ENCODE data around the gene P4HB. TPM values are rescaled to one million over a fixed set of nuclear protein-coding genes. Genes with fewer than 3 reads are reported as not detected.

The P4HB gene
- 100 to 1,000 TPM; 471 to 474 TPM for total RNA-seq

DNA sequence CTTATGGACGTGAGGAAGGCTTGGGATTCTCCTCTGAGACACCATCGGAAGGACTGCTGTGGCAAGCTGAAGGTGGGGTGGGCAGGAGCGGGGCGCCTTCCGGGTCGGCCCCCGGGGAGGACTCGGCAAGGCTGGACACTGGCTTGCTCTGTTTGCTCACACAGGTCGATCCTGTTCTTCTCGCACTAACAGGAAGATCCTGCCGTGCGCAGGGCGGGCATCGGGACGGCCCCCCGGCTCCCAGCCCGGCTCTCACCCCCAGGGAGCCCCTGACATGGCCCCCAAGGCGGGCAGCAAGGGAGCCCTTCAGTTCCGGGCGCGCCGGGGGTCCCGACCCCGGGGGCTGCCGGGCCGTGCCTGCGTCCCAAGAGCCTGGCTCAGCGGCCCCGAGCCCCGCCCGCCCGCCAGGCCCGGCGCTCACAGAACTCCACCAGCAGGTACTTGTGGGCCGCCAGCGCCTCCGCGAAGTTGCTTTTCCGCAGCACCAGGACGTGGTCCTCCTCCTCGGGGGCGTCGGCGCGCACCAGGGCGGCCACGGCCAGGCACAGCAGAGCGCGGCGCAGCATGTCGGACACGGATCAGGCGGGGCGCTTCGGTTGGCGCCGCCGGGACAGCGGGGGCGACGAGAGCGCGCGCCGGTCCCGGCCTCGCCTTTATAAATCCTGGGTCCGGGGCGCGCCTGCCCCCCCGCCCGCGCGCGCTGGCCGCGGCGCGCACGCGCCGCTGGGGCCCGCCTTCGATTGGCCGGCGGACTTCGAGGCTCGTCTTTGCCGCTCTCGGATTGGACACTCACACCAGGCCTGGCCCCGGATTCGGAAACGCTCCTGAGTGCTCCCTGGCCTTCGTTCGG, at the start of gene P4HB:
P4HB (minus strand) TSS at position 630 of the 850 bp plus-strand sequence; CDS start at position 566, 64 bp downstream.

DNA sequence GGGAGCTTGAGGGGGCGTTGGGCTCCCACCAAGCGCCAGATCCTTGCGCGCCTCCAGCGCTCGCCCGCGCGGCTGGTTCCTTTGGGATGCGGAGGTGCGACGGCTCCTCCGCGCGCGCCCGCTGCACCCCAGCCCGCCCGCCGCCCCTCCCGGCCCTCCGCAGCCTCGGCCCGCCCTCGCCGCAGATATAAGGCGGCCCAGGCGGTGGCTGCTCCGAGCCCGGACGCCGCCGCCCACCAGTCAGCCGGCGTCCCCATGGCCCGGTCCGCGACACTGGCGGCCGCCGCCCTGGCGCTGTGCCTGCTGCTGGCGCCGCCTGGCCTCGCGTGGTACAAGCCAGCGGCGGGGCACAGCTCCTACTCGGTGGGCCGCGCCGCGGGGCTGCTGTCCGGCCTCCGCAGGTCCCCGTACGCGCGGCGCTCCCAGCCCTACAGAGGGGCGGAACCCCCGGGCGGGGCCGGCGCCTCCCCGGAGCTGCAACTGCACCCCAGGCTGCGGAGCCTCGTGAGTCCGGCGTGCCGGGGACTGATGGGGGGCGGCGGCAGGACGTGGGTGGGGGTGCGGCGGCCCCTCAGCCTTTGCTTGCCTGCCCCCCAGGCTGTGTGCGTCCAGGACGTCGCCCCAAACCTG, 41.8 kb upstream of the P4HB start, which contains the start of gene NPB:
NPB (plus strand) TSS at position 216 of the 630 bp plus-strand sequence; CDS start at position 256, 40 bp downstream.

GRCh38 chr17:81870981-81871386, 10.6 kb upstream of the P4HB start, which contains the start of gene ARHGDIA:
TSS of gene ARHGDIA (minus strand) at chr17:81871337. CDS start at chr17:81869930, 1,407 bp downstream.

DNA sequence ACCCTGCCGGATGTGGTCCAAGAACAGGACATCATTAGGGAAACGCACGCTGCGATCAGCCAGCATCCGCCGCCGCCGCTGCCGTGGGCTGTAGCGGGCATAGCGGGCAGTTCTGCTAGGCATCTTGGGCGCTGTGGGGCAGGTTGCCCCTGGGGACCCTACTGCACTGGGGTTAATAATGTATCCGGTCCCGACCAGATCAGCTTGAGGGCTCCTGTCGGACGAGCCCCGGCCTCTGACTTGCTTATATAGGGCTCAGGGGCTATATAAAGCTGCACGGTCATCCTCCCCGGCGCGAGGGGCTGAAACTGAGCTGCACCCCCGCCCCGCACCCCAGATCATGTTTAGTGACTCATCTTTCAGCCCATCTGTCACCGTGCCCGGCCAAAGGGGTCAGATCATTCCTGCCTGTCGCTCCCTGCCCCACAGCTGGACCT, 25.5 kb downstream of the P4HB start, which contains the start of gene PPP1R27:
PPP1R27 (minus strand) TSS at position 220 of the 437 bp plus-strand sequence; CDS start at position 123, 97 bp downstream.

DNA sequence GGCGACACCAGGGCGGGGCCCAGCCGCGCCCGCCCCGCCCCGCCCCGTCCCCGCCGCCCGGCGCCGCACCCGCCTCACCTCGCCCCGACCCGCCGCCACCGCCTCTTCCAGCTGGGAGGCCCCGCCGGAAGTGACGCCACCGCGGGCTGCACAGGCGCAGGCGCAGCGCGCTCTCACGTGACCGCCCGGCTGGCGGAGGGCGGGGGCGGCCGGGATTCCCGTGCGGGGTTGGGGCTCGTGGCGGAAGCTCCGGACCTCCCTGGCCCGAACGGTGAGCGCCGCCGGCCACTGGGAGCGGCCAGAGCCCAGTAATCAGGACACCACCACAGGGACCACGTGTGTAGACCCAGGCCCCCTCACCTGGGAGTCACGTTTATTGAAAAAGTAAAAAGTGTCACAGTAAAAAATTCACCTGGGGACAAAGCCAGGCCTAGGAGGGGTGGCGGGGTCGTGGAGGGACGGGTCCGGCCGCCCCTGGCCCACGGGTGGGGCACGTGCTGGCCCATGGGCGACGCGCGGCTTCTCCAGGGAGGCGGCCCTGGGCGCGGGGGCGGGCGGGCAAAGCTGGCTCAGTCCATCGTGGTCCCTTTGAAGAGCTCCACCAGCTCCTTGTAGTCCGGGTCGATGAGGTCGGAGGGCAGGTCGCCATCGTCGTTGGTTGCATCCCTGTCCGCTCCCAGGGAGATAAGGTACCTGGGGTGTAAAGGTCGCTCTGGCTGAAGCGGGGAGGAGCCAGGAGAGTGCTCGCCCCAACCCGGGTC, 27.0 kb downstream of the P4HB start, which contains the start of gene MCRIP1:
MCRIP1 (minus strand) TSS at position 132 of the 761 bp plus-strand sequence. CDS start 8,785 bp downstream, outside the sequence.

GRCh38 chr17:81803728-81804558, 56.4 kb downstream of the P4HB start, which contains the start of gene GCGR:
TSS of gene GCGR (plus strand) at chr17:81804150. CDS start at chr17:81809019, 4,869 bp downstream.

Other genes with a start within 250 kb of the P4HB start
- 10 to 100 TPM; 80.8 to 81.7 TPM for gene NPLOC4, start 223.4 kb downstream of the P4HB start, total RNA-seq
- gene TSPAN10, start 223.3 kb downstream of the P4HB start, total RNA-seq, result under 1 TPM; 0.48 TPM
- 10 to 100 TPM; 67.0 to 71.9 TPM for gene PDE6G, start 204.0 kb downstream of the P4HB start, total RNA-seq
- 10 to 100 TPM; 56.5 to 59.1 TPM for gene OXLD1, start 193.9 kb downstream of the P4HB start, total RNA-seq
- gene CCDC137, start 193.8 kb downstream of the P4HB start, total RNA-seq, result 10 to 100 TPM; 27.1 to 31.8 TPM
- gene ARL16, start 176.7 kb downstream of the P4HB start, total RNA-seq, result 10 to 100 TPM; 19.2 to 21.1 TPM
- gene HGS, start 176.5 kb downstream of the P4HB start, total RNA-seq, result 100 to 1,000 TPM; 112 to 125 TPM
- 10 to 100 TPM; 56.0 to 58.2 TPM for gene MRPL12, start 157.2 kb downstream of the P4HB start, total RNA-seq
- 10 to 100 TPM; 18.1 to 19.5 TPM for gene SLC25A10, start 148.3 kb downstream of the P4HB start, total RNA-seq
- not detected for gene GCGR, start 56.4 kb downstream of the P4HB start, total RNA-seq
- 10 to 100 TPM; 51.6 to 53.9 TPM for gene MCRIP1, start 27.2 kb downstream of the P4HB start, total RNA-seq
- gene PPP1R27, start 25.5 kb downstream of the P4HB start, total RNA-seq, result not detected
- gene ARHGDIA, start 10.8 kb upstream of the P4HB start, total RNA-seq, result 100 to 1,000 TPM; 575 to 590 TPM
- gene ALYREF, start 31.1 kb upstream of the P4HB start, total RNA-seq, result 100 to 1,000 TPM; 145 to 147 TPM
- gene ANAPC11, start 31.2 kb upstream of the P4HB start, total RNA-seq, result 10 to 100 TPM; 67.2 to 75.1 TPM
- gene NPB, start 41.7 kb upstream of the P4HB start, total RNA-seq, result under 1 TPM; 0.10 to 0.20 TPM
- gene PCYT2, start 50.9 kb upstream of the P4HB start, total RNA-seq, result 10 to 100 TPM; 43.8 to 49.5 TPM
- 10 to 100 TPM; 51.5 to 52.8 TPM for gene SIRT7, start 57.6 kb upstream of the P4HB start, total RNA-seq
- 10 to 100 TPM; 22.6 to 23.9 TPM for gene MAFG, start 67.2 kb upstream of the P4HB start, total RNA-seq
- 10 to 100 TPM; 23.3 to 26.1 TPM for gene PYCR1, start 76.8 kb upstream of the P4HB start, total RNA-seq
- not detected for gene MYADML2, start 86.7 kb upstream of the P4HB start, total RNA-seq
- under 1 TPM; 0.30 to 0.34 TPM for gene NOTUM, start 100.7 kb upstream of the P4HB start, total RNA-seq
- gene ASPSCR1, start 117.1 kb upstream of the P4HB start, total RNA-seq, result 10 to 100 TPM; 37.4 to 39.5 TPM
- 10 to 100 TPM; 49.8 to 49.9 TPM for gene CENPX, start 162.3 kb upstream of the P4HB start, total RNA-seq
- 10 to 100 TPM; 29.8 to 33.7 TPM for gene LRRC45, start 162.8 kb upstream of the P4HB start, total RNA-seq
- 1 to 10 TPM; 6.0 to 6.2 TPM for gene RAC3, start 171.1 kb upstream of the P4HB start, total RNA-seq
- 100 to 1,000 TPM in 1 of 2 experiments, 10 to 100 TPM in 1; 98.5 to 103 TPM for gene DCXR, start 177.2 kb upstream of the P4HB start, total RNA-seq
- 10 to 100 TPM; 25.1 to 26.8 TPM for gene RFNG, start 191.3 kb upstream of the P4HB start, total RNA-seq
- 10 to 100 TPM; 66.6 to 67.5 TPM for gene GPS1, start 191.4 kb upstream of the P4HB start, total RNA-seq
- gene DUS1L, start 205.3 kb upstream of the P4HB start, total RNA-seq, result 100 to 1,000 TPM; 110 to 111 TPM
- 100 to 1,000 TPM; 153 to 162 TPM for gene FASN, start 237.7 kb upstream of the P4HB start, total RNA-seq